LNCAP (cell line): ENCODE results near the gene PSMA7.

Source experiments
- TF ChIP-seq, protein P1 (sequence below): fragments of 450-650 bp; IDR thresholded peaks from 2 replicates; pipeline ENCODE4 v1.5.1; 2017; ENCODE audit warnings: mild to moderate bottlenecking

PSMA7 gene

DNA sequence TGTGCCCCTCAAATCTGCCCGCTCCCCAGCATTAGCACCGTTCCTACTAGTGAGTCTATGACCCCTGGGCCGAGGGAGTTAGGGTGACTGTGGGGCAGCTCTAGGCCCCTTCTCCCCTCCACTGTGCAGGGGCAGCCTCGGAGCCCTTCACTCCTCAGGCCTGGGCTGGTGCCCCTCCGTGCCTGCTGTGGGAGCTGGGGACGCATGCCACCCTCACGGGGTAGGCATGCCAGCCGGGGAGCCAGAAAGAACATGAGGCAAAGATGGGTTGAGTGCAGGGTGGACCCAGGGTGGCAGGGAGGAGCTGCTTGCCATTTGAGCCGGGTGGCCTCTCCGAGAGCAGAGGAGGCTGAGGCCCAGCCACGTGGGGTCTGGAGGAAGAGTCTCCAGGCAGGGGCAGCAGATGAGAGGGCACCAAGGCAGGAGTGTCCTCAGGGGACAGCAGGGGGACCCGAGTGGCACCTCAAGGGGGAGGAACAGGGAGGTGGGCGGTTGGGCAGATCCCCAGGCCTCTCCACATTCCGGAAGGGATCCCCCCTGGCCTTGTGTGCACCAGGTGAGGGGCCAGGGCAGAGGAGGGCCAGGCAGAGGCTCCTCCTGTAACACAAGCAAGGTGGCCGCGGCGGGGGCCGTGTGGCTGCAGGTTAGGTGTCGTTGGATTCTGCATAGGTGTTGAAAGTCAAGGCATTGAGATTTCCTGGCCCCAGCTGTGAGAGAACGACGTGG, 39.5 kb downstream of the PSMA7 start:
- TF ChIP-seq, protein P1, sequence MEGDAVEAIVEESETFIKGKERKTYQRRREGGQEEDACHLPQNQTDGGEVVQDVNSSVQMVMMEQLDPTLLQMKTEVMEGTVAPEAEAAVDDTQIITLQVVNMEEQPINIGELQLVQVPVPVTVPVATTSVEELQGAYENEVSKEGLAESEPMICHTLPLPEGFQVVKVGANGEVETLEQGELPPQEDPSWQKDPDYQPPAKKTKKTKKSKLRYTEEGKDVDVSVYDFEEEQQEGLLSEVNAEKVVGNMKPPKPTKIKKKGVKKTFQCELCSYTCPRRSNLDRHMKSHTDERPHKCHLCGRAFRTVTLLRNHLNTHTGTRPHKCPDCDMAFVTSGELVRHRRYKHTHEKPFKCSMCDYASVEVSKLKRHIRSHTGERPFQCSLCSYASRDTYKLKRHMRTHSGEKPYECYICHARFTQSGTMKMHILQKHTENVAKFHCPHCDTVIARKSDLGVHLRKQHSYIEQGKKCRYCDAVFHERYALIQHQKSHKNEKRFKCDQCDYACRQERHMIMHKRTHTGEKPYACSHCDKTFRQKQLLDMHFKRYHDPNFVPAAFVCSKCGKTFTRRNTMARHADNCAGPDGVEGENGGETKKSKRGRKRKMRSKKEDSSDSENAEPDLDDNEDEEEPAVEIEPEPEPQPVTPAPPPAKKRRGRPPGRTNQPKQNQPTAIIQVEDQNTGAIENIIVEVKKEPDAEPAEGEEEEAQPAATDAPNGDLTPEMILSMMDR: no peak

DNA sequence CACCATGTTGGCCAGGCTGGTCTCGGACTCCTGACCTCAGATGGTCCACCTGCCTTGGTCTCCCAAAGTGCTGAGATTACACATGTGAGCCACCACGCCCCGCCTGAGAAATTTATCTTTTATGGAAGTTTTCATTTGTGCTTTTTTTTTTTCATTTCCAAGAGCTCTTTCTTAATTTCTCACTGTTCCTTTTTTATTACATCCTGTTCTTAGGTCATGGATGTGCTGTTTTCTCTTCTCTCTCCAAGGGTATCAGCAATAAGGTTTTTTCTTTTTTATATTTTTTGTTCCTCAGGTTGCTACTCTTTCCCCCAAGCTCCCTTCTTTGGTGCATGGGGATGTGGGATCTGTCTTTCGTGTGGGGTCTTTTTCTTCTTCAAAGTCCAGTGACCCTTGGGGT, 42.1 kb downstream of the PSMA7 start:
- TF ChIP-seq, protein P1: no peak

DNA sequence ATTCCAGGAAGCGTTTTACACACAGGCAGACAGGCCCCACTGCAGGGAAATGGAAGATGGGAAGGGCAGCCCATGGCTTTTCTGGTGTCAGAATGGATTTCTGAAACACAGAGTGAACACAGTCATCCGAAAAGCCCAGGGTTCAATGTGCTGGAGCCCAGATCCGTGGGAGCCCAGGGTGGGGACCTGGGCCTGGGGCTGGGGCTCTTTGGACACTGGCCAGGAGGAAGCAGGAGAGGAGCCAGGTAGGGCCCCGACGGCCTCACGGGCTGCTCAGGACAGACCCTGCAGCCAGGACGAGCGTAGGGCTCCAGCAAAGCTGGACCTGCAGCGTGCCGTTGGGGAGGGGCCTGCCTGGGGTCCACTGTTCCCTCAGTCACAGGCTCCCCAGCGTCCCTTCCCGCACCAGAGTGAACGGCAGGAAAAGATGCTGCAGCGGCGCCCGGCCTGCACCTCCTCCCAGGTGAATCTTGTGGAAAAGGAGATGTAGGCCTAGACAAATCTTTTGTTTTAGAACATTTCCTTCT, 45.2 kb downstream of the PSMA7 start:
- TF ChIP-seq, protein P1: no peak

DNA sequence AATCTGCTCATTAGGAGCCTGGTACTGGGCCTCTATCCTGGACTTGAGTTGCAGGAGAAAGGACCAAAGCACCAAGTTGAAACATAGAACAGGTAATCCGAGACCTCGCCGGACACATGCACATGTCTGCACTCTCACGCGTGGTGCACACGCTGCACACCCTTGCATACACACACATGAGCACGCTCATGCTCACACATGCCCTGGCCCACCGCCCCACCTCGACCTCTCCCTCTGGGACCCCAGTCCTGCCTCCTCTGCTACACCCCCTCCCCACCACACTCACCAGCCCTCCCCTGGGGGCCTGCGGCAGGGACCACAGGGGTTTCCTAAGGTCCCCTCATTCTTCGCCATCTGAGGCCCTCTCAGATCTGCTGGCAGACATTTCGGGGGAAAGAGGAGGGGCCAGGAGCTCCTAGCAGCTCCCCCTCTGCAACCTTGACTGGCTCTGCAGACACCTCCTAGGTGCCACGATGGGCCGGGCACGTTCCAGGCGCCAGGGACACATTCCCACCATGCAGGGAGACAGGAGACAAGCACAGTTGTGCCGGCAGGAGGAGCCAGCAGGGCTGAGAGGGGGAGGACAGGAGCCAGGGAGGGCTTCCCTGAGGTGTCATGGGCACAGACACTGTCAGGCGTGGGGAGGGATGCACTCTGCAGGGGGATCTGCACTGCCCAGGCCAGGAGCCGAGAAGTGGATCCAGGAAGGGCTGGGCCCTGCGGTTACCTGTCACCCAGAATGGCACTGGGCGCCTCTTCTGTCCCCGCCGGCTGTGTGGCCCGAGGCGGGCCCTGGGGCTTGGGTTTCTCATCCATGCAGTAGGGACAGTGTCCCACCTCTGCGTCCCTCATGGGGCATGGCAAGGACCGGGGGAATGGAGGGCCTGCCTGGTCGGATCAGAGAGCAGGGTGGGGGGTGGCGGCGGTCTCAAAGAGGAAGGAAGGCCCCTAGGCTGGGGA, 46.5 kb downstream of the PSMA7 start:
- TF ChIP-seq, protein P1: no peak

DNA sequence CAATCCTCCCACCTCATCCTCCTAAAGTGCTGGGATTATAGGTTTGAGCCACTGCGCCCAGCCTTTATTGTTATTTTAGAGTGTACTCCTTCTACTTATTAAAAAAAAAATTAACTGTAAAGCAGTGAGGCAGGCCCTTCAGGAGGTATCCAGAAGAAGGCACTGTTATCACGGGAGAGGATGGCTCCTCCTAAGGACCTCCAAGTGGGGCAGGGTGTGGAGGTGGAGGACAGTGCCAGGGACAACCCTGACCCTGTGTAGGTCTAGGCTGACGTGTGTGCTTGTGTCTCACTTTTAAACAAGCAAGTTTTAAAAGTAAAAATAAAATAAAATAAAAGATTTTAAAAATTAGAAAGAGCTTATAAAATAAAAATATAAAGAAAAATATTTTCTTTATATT, 53.8 kb downstream of the PSMA7 start:
- TF ChIP-seq, protein P1: no peak

DNA sequence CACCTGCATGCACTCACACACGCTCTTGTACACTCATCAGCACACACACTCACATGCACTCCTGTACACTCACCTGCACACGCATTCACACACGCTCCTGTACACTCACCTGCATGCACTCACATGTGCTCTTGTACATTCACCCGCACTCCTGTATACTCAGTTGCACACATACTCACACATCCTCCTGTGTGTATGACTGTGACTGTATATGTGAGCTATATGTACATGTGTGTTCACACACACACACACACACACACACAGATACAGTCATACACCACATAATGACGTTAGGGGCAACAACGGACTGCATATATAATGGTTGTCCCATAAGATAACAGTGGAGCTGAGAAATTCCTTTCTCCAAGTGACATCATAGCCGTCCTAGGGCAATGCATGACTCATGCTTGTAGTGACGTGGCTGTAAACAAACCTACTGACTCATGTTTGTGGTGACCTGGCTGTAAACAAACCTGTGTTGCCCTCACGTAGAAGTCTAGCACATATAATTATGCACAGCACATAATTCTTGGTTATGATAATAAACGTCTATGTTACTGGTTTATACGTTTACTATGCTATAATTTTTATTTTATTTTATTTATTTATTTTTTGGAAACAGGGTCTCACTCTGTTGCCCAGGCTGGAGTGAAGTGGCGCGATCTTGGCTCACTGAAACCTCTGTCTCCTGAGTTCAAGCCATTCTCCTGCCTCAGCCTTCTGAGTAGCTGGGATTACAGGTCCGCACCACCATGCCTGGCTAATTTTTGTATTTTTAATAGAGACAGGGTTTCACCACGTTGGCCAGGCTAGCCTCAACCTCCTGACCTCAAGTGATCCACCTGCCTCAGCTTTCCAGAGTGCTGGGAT, 54.7 kb downstream of the PSMA7 start:
- TF ChIP-seq, protein P1: no peak

DNA sequence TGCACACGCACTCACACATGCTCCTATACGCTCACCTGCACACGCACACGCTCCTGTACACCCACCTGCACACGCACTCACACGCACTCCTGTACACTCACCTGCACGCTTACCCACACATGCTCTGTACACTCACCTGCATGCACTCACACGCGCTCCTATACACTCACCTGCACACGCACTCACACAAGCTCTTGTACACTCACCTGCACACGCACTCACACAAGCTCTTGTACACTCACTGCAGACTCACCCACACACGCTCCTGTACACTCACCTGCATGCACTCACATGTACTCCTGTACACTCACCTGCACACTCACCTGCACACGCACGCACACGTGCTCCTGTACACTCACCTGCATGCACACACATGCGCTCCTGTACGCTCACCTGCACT, 55.6 kb downstream of the PSMA7 start:
- TF ChIP-seq, protein P1: no peak
